Lower leg skin (tissue), 3 donors: ENCODE data around the gene S1PR2.

ENCODE experiments used
- POLR2A ChIP-seq, 2 donors: fragments of 450-650 bp; IDR thresholded peaks; one replicate each; pipeline ENCODE4 v1.6.1; 2016 to 2017; ENCODE audit warnings: antibody characterized with exemption in 2 of 2, mild to moderate bottlenecking in 1 of 2, moderate library complexity in 1 of 2
- TF ChIP-seq, protein P1 (sequence below), 3 donors: fragments of 450-650 bp; IDR thresholded peaks; one replicate each; pipeline ENCODE4 v1.5.1; 2016; ENCODE audit warnings: antibody characterized with exemption in 3 of 3, mild to moderate bottlenecking in 3 of 3, moderate library complexity in 2 of 3

GRCh38 chr19:10217085-10217484 lies 14.0 kb downstream of the S1PR2 start:
- TF ChIP-seq, protein P1, sequence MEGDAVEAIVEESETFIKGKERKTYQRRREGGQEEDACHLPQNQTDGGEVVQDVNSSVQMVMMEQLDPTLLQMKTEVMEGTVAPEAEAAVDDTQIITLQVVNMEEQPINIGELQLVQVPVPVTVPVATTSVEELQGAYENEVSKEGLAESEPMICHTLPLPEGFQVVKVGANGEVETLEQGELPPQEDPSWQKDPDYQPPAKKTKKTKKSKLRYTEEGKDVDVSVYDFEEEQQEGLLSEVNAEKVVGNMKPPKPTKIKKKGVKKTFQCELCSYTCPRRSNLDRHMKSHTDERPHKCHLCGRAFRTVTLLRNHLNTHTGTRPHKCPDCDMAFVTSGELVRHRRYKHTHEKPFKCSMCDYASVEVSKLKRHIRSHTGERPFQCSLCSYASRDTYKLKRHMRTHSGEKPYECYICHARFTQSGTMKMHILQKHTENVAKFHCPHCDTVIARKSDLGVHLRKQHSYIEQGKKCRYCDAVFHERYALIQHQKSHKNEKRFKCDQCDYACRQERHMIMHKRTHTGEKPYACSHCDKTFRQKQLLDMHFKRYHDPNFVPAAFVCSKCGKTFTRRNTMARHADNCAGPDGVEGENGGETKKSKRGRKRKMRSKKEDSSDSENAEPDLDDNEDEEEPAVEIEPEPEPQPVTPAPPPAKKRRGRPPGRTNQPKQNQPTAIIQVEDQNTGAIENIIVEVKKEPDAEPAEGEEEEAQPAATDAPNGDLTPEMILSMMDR (IDR thresholded peaks at IDR 0.05), result no peak
- no peak for TF ChIP-seq POLR2A (IDR thresholded peaks at IDR 0.05)
